ENCODE results near the gene BORCS8.
"Not testable (repeated sequence)": the region's sequence is repeated elsewhere in the genome, so short reads cannot be mapped to it uniquely, and the experiment has no call there.

The BORCS8 gene

GRCh38 chr19:19179548-19180441, 12.2 kb downstream of the BORCS8 start:
- no peak for DNase-seq

- no peak for DNase-seq
These were observed 15.0 kb downstream of the BORCS8 start for GRCh38 chr19:19176950-19177349.

- DNase-seq = not testable (repeated sequence)
These were observed 18.7 kb downstream of the BORCS8 start for GRCh38 chr19:19173243-19173642.

- DNase-seq = no peak
These were observed 20.0 kb downstream of the BORCS8 start for GRCh38 chr19:19171821-19172532.

- no peak for DNase-seq
These were observed 20.9 kb downstream of the BORCS8 start for GRCh38 chr19:19170873-19171672.

GRCh38 chr19:19170053-19170872, 21.7 kb downstream of the BORCS8 start, which contains the start of gene MEF2B:
Gene MEF2B (minus strand): TSS chr19:19170263. CDS start chr19:19150735, 19,528 bp downstream.
- peak; percentile 78 for DNase-seq

GRCh38 chr19:19169236-19170052, 22.5 kb downstream of the BORCS8 start:
- no peak for DNase-seq

GRCh38 chr19:19167612-19168011, 24.3 kb downstream of the BORCS8 start:
- no peak for DNase-seq

GRCh38 chr19:19165396-19165795, 26.6 kb downstream of the BORCS8 start:
- DNase-seq = no peak

GRCh38 chr19:19162495-19162894, 29.5 kb downstream of the BORCS8 start:
- DNase-seq = no peak

GRCh38 chr19:19160461-19161035, 31.4 kb downstream of the BORCS8 start:
- no peak for DNase-seq

- DNase-seq = no peak
These were observed 32.4 kb downstream of the BORCS8 start for GRCh38 chr19:19159534-19159933.

GRCh38 chr19:19157808-19158207, 34.1 kb downstream of the BORCS8 start:
- no peak for DNase-seq

- no peak for DNase-seq
These were observed 36.3 kb downstream of the BORCS8 start for GRCh38 chr19:19155495-19156219.

GRCh38 chr19:19154768-19155494, 37.0 kb downstream of the BORCS8 start:
- DNase-seq = no peak

- DNase-seq = no peak
These were observed 39.1 kb downstream of the BORCS8 start for GRCh38 chr19:19152668-19153384.

- DNase-seq = no peak
These were observed 40.5 kb downstream of the BORCS8 start for GRCh38 chr19:19151418-19151817.

GRCh38 chr19:19149435-19149834, 42.5 kb downstream of the BORCS8 start:
- DNase-seq = no peak

GRCh38 chr19:19148504-19148903, 43.4 kb downstream of the BORCS8 start:
- not testable (repeated sequence) for DNase-seq
